ENCODE measurements around the gene UCKL1. TPM values are rescaled to one million over a fixed set of nuclear protein-coding genes. Genes with fewer than 3 reads are reported as not detected.
"Not testable (repeated sequence)": the region's sequence is repeated elsewhere in the genome, so short reads cannot be mapped to it uniquely, and the experiment has no call there.

Gene UCKL1
- total RNA-seq, 1 donor from 2014 or later, result 14.3 TPM

GRCh38 chr20:63930971-63931553 lies 25.2 kb downstream of the UCKL1 start:
- no peak for FAIRE-seq
- DNase-seq (ENCODE audit: low spot score in 2 of 2), result no peak

- FAIRE-seq; DNase-seq (ENCODE audit: low spot score in 2 of 2): not testable (repeated sequence)
Observed at GRCh38 chr20:63929473-63929883, 26.7 kb downstream of the UCKL1 start.

- DNase-seq (ENCODE audit: low spot score in 2 of 2), result no peak
- FAIRE-seq, result no peak
Observed at GRCh38 chr20:63929071-63929470, 27.1 kb downstream of the UCKL1 start.

- DNase-seq (ENCODE audit: low spot score in 2 of 2), result no peak
- no peak for FAIRE-seq
Observed at GRCh38 chr20:63926298-63926697, 29.9 kb downstream of the UCKL1 start.

- FAIRE-seq (no peak), DNase-seq (ENCODE audit: low spot score in 2 of 2) (no peak)
Observed at GRCh38 chr20:63924241-63924640, 32.0 kb downstream of the UCKL1 start.

GRCh38 chr20:63923651-63924050 lies 32.6 kb downstream of the UCKL1 start:
- FAIRE-seq (no peak), DNase-seq (ENCODE audit: low spot score in 2 of 2) (no peak)

GRCh38 chr20:63920226-63920625 lies 36.0 kb downstream of the UCKL1 start:
- DNase-seq (ENCODE audit: low spot score in 2 of 2) (no peak), FAIRE-seq (no peak)

GRCh38 chr20:63919130-63919529 lies 37.1 kb downstream of the UCKL1 start:
- no peak for FAIRE-seq
- DNase-seq (ENCODE audit: low spot score in 2 of 2), result no peak

GRCh38 chr20:63917811-63918210 lies 38.4 kb downstream of the UCKL1 start:
- FAIRE-seq, result no peak

GRCh38 chr20:63916371-63916939 lies 39.8 kb downstream of the UCKL1 start:
- FAIRE-seq; DNase-seq (ENCODE audit: low spot score in 2 of 2): not testable (repeated sequence)

More at GRCh38 chr20:63917811-63918210, 38.4 kb downstream of the UCKL1 start:
- no peak for DNase-seq (ENCODE audit: low spot score in 2 of 2)

GRCh38 chr20:63915471-63915870 lies 40.7 kb downstream of the UCKL1 start:
- DNase-seq (ENCODE audit: low spot score in 2 of 2) (no peak), FAIRE-seq (no peak)

- DNase-seq (ENCODE audit: low spot score in 2 of 2) (no peak), FAIRE-seq (no peak)
Observed at GRCh38 chr20:63913768-63914167, 42.4 kb downstream of the UCKL1 start.

- FAIRE-seq (no peak), DNase-seq (ENCODE audit: low spot score in 2 of 2) (no peak)
Observed at GRCh38 chr20:63911176-63911575, 45.0 kb downstream of the UCKL1 start.

- FAIRE-seq (no peak), DNase-seq (ENCODE audit: low spot score in 2 of 2) (no peak)
Observed at GRCh38 chr20:63908008-63908682, 48.1 kb downstream of the UCKL1 start.

GRCh38 chr20:63903796-63904561 lies 52.2 kb downstream of the UCKL1 start:
- no peak for DNase-seq (ENCODE audit: low spot score in 2 of 2)
- no peak for FAIRE-seq

GRCh38 chr20:63900413-63900812 lies 55.8 kb downstream of the UCKL1 start:
- no peak for FAIRE-seq
- DNase-seq (ENCODE audit: low spot score in 2 of 2), result no peak

GRCh38 chr20:63898882-63899558 lies 57.2 kb downstream of the UCKL1 start:
- DNase-seq (ENCODE audit: low spot score in 2 of 2), result no peak
- FAIRE-seq, result no peak

GRCh38 chr20:63897978-63898561 lies 58.1 kb downstream of the UCKL1 start:
- FAIRE-seq, result no peak
- DNase-seq (ENCODE audit: low spot score in 2 of 2), result no peak

GRCh38 chr20:63896264-63897105 lies 59.7 kb downstream of the UCKL1 start:
- FAIRE-seq (no peak), DNase-seq (ENCODE audit: low spot score in 2 of 2) (no peak)

- FAIRE-seq, result no peak
Observed at GRCh38 chr20:63895952-63896263, 60.3 kb downstream of the UCKL1 start.

More at GRCh38 chr20:63895952-63896263, 60.3 kb downstream of the UCKL1 start:
- no peak for DNase-seq (ENCODE audit: low spot score in 2 of 2)

All from frontal cortex (tissue), 4 donors.